Fibroblast of villous mesenchyme (primary cell): ENCODE data around the gene MEI1. TPM values are rescaled to one million over a fixed set of nuclear protein-coding genes. Genes with fewer than 3 reads are reported as not detected.

ENCODE experiments used
- DNase-seq: peaks from one replicate; pipeline ENCODE4 v3.0.0-alpha.2; 2010; ENCODE audit warnings: low read depth
- H3K4me3 ChIP-seq: 2 replicates; pipeline ENCODE4 v1.5.1; 2011; ENCODE audit warnings: low read depth, mild to moderate bottlenecking, low read length
- CTCF ChIP-seq: IDR thresholded peaks from 2 replicates; pipeline ENCODE4 v1.5.1; 2012; ENCODE audit warnings: low read depth, mild to moderate bottlenecking, low read length; ENCODE audit not compliant: insufficient read depth
- total RNA-seq: library from RNA; depleted of rRNA; stranded (reverse); fragments of >200 nt; gene quantifications from 2 replicates; pipeline ENCODE4 v1.2.3, GENCODE V29; 2012

MEI1 gene
- total RNA-seq, 1 donor: 2.2 TPM

- TF ChIP-seq CTCF: no peak
- DNase-seq: no peak
- no peak overlapping the region for H3K4me3 ChIP-seq
Observed at GRCh38 chr22:41757502-41757901, 58.2 kb downstream of the MEI1 start.

DNA sequence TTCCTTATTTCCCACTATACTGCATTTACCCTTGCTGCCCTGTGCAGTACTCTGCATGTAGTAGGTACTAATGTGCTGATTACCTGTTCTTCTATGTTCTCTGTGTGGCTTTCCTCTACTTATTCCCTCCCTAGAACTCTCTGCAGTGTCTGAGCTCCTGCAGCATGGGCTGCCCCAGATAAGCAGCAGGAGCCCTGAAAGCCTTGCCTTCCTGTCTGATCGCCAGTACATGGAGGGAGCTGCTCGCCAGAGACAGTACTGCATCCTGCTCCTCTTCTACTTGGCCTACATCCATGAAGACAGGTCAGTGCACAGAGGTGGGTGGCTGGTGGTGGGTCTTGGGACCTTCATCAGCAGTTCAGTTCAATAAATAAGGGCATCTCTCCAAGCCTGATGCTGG is 58.9 kb downstream of the MEI1 start:
- H3K4me3 ChIP-seq: no peak overlapping the region
- DNase-seq: no peak
- TF ChIP-seq CTCF: no peak

DNA sequence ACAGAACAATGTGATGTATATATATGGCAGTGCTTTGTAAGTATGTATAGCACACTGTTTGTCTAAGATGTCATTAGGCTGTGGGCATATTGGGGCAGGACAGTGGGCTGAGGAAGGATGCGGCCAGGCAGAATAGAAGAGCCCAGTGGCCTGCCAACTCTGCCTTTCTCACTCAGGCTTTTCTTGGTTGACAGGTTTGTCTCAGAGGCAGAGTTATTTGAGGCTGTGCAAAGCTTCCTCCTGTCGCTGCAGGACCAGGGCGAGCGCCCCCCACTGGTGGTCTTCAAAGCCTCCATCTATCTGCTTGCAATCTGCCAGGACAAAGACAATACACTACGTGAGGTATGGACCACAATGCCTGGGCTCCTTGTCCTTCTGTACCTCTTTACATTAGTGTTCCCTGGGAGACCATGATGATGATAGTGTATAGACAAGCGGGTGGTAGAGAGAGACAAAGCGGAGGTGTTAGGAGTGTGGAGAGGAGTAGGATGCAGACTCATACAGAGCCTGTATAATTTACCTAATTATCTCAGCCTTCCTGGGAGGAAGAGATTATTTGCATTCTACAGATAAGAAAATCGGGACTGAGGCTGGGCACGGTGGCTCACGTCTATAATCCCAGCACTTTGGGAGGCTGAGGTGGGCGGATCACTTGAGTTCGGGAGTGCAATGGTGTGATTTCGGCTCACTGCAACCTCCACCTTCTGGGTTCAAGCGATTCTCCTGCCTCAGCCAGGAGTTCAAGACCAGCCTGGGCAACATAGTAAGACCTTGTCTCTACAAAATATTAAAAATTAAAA is 63.9 kb downstream of the MEI1 start:
- peak; percentile 44 for TF ChIP-seq CTCF
- no peak overlapping the region for H3K4me3 ChIP-seq
- peak; percentile 22 for DNase-seq

DNA sequence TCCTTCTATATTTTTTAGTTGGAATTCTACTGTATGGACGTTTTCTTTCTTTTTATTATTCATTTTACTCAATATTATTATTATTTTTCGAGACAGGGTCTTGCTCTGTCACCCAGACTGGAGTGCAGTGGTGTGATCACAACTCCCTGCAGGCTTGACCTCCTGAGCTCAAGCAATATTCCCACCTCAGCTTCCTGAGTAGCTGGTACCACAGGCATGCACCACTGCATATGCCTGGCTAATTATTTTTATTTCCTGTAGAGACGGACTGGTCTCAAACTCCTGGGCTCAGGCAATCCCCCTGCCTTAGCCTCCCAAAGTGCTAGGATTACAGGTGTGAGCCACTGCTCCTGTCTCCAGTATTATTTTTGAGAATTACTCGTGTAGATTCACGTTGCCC is 67.2 kb downstream of the MEI1 start:
- DNase-seq: no peak
- TF ChIP-seq CTCF: no peak
- H3K4me3 ChIP-seq: no peak overlapping the region

DNA sequence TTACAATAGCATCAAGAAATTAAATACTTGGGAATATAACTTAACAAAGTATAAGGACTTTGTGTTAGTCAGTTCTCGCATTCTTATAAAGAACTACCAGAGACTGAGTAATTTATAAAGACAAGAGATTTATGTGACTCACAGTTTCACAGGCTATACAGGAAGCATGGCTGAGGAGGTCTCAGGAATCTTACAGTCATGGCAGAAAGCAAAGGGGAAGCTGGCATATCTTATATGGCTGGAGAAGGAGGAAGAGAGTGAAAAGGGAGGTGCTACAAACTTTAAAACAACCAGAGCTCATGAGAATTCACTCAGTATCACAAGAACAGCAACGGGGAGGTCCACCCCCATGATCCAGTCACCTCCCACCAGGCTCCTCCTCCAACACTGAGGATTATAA is 69.1 kb downstream of the MEI1 start:
- TF ChIP-seq CTCF: no peak
- no peak overlapping the region for H3K4me3 ChIP-seq
- no peak for DNase-seq

- no peak for TF ChIP-seq CTCF
- no peak overlapping the region for H3K4me3 ChIP-seq
- no peak for DNase-seq
Observed at GRCh38 chr22:41770715-41771468, 71.6 kb downstream of the MEI1 start.
